Measurements from ENCODE around the gene OR52W1.

GRCh38 chr11:6219359-6219758, 20.3 kb downstream of the OR52W1 start:
- TF ChIP-seq POLR2A (IDR thresholded peaks at IDR 0.05; ENCODE audit: low read length) (no peak), GATA1 (IDR thresholded peaks at IDR 0.05; ENCODE audit: low read depth, low read length) (no peak)

Data from erythroblast (primary cell).